Loucy (cell line): ENCODE results near the gene RBP3.

Source experiments
- H2AFZ ChIP-seq: fragments of 200-600 bp; sonication (generic); 2 replicates; pipeline ENCODE4 v1.6.0; 2016; ENCODE audit warnings: antibody characterized with exemption, mild to moderate bottlenecking, low read length, moderate library complexity
- H3F3A ChIP-seq: fragments of 200-600 bp; 2 replicates; pipeline ENCODE4 v1.6.0; 2016; ENCODE audit warnings: antibody characterized with exemption, low read depth, mild to moderate bottlenecking
- H3K27me3 ChIP-seq: fragments of 200-600 bp; sonication (generic); 2 replicates; pipeline ENCODE4 v1.6.1; 2014; ENCODE audit warnings: low read length, mild to moderate bottlenecking; ENCODE audit not compliant: insufficient read depth, poor library complexity, severe bottlenecking
- H3K36me3 ChIP-seq: fragments of 200-600 bp; sonication (generic); 2 replicates; pipeline ENCODE4 v1.6.1; 2016; ENCODE audit warnings: low read length; ENCODE audit not compliant: insufficient read depth
- H3K4me1 ChIP-seq: fragments of 200-600 bp; sonication (generic); 2 replicates; pipeline ENCODE4 v1.5.1; 2014; ENCODE audit warnings: low read length, mild to moderate bottlenecking; ENCODE audit not compliant: insufficient read depth, poor library complexity, severe bottlenecking
- H3K4me2 ChIP-seq: fragments of 200-600 bp; sonication (generic); 2 replicates; pipeline ENCODE4 v1.6.0; 2014; ENCODE audit warnings: antibody characterized with exemption, low read length, low read depth, mild to moderate bottlenecking; ENCODE audit not compliant: poor library complexity, severe bottlenecking
- H3K4me3 ChIP-seq: fragments of 200-600 bp; sonication (generic); 2 replicates; pipeline ENCODE4 v1.5.1; 2014; ENCODE audit warnings: low read length, mild to moderate bottlenecking, mixed read lengths; ENCODE audit not compliant: poor library complexity, severe bottlenecking
- H3K79me2 ChIP-seq: fragments of 200-600 bp; sonication (generic); 2 replicates; pipeline ENCODE4 v1.6.1; 2014; ENCODE audit warnings: low read length; ENCODE audit not compliant: insufficient read depth
- H3K9ac ChIP-seq: fragments of 200-600 bp; sonication (generic); 2 replicates; pipeline ENCODE4 v1.6.0; 2014; ENCODE audit warnings: mild to moderate bottlenecking, low read depth, low read length, moderate library complexity; ENCODE audit not compliant: poor library complexity, severe bottlenecking
- H3K9me2 ChIP-seq: fragments of 200-600 bp; sonication (generic); replicated peaks from 2 replicates; pipeline ENCODE4 v1.6.1; 2016; ENCODE audit warnings: low read depth, low read length, mixed read lengths
- H3K9me3 ChIP-seq: fragments of 200-600 bp; sonication (generic); 2 replicates; pipeline ENCODE4 v1.6.1; 2014; ENCODE audit warnings: mild to moderate bottlenecking, antibody characterized with exemption, low read length, low read depth; ENCODE audit not compliant: insufficient read depth
- H4K20me1 ChIP-seq: fragments of 200-600 bp; sonication (generic); 2 replicates; pipeline ENCODE4 v1.6.0; 2014; ENCODE audit warnings: antibody characterized with exemption, low read length, mild to moderate bottlenecking; ENCODE audit not compliant: insufficient read depth, poor library complexity, severe bottlenecking
- CTCF ChIP-seq: fragments of 200-600 bp; sonication (generic); conservative IDR thresholded peaks from 2 replicates; pipeline ENCODE4 v1.5.1; 2014; ENCODE audit warnings: mild to moderate bottlenecking, antibody characterized with exemption, low read length
- EZH2phosphoT487 ChIP-seq: fragments of 200-600 bp; IDR thresholded peaks from 2 replicates; pipeline ENCODE4 v1.6.1; 2018; ENCODE audit warnings: antibody characterized with exemption, mild to moderate bottlenecking, moderate library complexity, borderline replicate concordance

The RBP3 gene

DNA sequence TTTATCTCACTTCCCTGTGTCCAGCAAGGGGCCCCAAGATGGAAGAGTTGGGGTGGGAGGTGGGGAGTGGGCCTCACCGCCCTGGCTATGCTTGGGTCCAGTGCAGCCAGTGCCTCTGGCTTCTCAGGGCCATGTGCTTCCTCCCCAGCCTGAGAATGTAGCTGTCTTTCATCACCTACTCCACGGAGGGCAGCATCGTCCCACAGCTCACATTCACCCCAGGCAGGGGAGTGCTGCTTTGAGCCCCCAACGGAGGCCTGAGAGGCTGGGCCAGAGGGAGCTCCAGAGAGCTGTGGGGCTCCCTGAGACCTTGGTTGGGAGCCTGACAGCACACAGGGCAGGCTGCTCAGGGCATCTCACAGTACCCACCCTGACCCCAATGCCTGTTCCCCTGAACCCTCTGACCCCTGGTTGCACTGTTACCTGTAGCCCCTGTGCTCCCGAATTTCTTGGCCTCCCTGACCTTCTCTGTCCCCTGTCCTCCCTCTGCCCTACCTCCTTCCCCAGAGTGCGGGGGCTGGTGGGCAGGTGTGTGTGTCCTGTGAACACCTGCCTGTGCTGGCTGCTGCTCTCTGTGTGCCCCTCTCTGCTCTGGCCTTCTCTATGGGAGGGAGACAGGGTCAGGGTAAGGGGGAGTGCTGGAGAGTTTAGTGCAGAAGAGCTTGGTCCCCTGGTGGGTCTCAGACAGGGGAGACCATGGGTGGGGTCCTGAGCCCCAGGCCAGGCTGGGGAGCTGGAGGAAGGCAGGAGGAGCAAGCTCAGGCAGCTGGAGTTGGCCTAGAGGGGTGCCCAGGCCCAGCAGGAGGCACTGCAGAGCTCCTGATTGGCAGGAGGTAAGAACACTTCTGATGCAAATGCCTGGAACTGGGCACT lies 55.5 kb downstream of the RBP3 start:
- Histone ChIP-seq H3K9ac (no peak overlapping the region), H4K20me1 (no peaks in the 10 kb centered on the region), H3F3A (no peaks in the 10 kb centered on the region), H3K27me3 (no peaks in the 10 kb centered on the region), H3K9me3 (no peaks in the 10 kb centered on the region), H3K36me3 (no peaks in the 10 kb centered on the region), H2AFZ (no peak overlapping the region), H3K9me2 (no peaks in the 10 kb centered on the region), H3K4me3 (no peak overlapping the region), H3K4me1 (no peaks in the 10 kb centered on the region), H3K4me2 (no peak overlapping the region), H3K79me2 (no peaks in the 10 kb centered on the region)
- TF ChIP-seq CTCF = peak; percentile 43; the same call in 1 of the 2 replicates
- TF ChIP-seq EZH2phosphoT487 = no peak

DNA sequence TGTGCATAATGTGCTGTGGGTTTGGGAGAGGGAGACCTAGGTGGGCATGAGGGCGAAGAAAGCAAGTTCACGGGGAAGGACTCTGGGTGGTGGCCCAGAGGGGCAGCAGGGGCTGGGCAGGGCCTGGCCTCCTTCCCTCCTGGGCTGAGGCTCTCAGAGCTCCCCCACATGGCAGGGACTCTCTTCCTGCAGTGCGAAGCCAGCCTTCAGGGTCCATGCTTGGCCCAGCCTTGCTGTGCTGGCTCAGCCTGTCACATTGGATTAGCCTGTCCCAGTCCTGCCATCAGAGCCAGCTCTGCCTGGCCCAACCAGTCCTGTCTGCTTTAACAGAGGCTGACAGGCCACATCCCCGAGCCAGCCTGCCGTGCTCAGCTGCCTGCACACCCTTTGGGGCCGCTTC lies 56.3 kb downstream of the RBP3 start:
- TF ChIP-seq CTCF = no peak; the same call in 1 of the 2 replicates
- no peak for TF ChIP-seq EZH2phosphoT487
- H3K27me3 ChIP-seq = no peaks in the 10 kb centered on the region
- H3F3A ChIP-seq = no peaks in the 10 kb centered on the region
- H3K9me3 ChIP-seq = no peaks in the 10 kb centered on the region
- no peak overlapping the region for H3K4me3 ChIP-seq
- no peak overlapping the region for H3K4me2 ChIP-seq
- no peaks in the 10 kb centered on the region for H3K9me2 ChIP-seq
- no peaks in the 10 kb centered on the region for H3K79me2 ChIP-seq
- no peak overlapping the region for H3K9ac ChIP-seq
- H4K20me1 ChIP-seq = no peaks in the 10 kb centered on the region
- H3K4me1 ChIP-seq = no peaks in the 10 kb centered on the region
- no peaks in the 10 kb centered on the region for H3K36me3 ChIP-seq
- no peak overlapping the region for H2AFZ ChIP-seq

DNA sequence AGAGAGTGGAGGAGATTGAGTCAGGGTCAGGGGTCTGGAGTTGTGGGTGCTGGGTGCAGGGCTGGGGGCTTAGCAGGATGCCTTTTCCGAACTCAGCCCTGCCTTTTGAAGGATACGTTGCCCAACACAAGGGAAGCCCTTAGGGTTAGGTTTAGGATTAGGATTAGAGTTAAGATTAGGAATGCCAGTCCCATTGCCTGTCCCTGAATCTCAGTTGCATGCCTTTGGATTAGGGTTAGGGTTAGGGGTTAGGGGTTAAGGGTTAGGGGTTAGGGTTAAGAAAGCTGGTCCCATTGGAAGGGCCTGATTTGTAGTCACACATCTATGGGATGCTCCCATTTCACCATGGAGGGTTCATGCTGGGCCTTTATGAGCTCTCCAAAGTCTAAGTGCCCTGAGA lies 56.8 kb downstream of the RBP3 start:
- no peaks in the 10 kb centered on the region for H3K79me2 ChIP-seq
- no peak overlapping the region for H3K9ac ChIP-seq
- no peaks in the 10 kb centered on the region for H3K36me3 ChIP-seq
- no peaks in the 10 kb centered on the region for H3K9me2 ChIP-seq
- no peaks in the 10 kb centered on the region for H3K4me1 ChIP-seq
- H3K4me3 ChIP-seq = no peak overlapping the region
- H3K4me2 ChIP-seq = no peak overlapping the region
- no peaks in the 10 kb centered on the region for H3K9me3 ChIP-seq
- H3K27me3 ChIP-seq = no peaks in the 10 kb centered on the region
- TF ChIP-seq CTCF = no peak
- no peak for TF ChIP-seq EZH2phosphoT487
- H2AFZ ChIP-seq = no peak overlapping the region
- no peaks in the 10 kb centered on the region for H3F3A ChIP-seq
- H4K20me1 ChIP-seq = no peaks in the 10 kb centered on the region
